Neural cell (in vitro differentiated cells): ENCODE results near the gene FAP.

ENCODE experiments used
- EP300 ChIP-seq: fragments of 450-650 bp; conservative IDR thresholded peaks from 2 replicates; pipeline ENCODE4 v1.6.1; 2014; ENCODE audit warnings: antibody characterized with exemption, mild to moderate bottlenecking, moderate library complexity; ENCODE audit not compliant: poor library complexity, severe bottlenecking
- EZH2 ChIP-seq: fragments of 200-600, 300-800 bp; shearing (Covaris generic), sonication (generic); IDR thresholded peaks from 2 replicates; pipeline ENCODE4 v1.6.1; 2014; ENCODE audit warnings: antibody characterized with exemption, low read length, borderline replicate concordance, mild to moderate bottlenecking; ENCODE audit not compliant: insufficient read depth, poor library complexity, severe bottlenecking
- MXI1 ChIP-seq: fragments of 450-650 bp; conservative IDR thresholded peaks from 2 replicates; pipeline ENCODE4 v1.6.1; 2014; ENCODE audit warnings: antibody characterized with exemption, mild to moderate bottlenecking; ENCODE audit not compliant: poor library complexity, severe bottlenecking
- POLR2AphosphoS5 ChIP-seq: IDR thresholded peaks from 2 replicates; pipeline ENCODE4 v1.6.1; 2012
- RAD21 ChIP-seq: fragments of 450-650 bp; conservative IDR thresholded peaks from 2 replicates; pipeline ENCODE4 v1.6.1; 2014; ENCODE audit warnings: antibody characterized with exemption, mild to moderate bottlenecking, moderate library complexity
- SMC3 ChIP-seq: fragments of 450-650 bp; conservative IDR thresholded peaks from 2 replicates; pipeline ENCODE4 v1.6.1; 2014; ENCODE audit warnings: antibody characterized with exemption, mild to moderate bottlenecking, moderate library complexity; ENCODE audit not compliant: poor library complexity
- TAF1 ChIP-seq: IDR thresholded peaks from 2 replicates; pipeline ENCODE4 v1.6.1; 2012; ENCODE audit warnings: low read depth
- TF ChIP-seq, protein P1 (sequence below): fragments of 450-650 bp; IDR thresholded peaks from 2 replicates; pipeline ENCODE4 v1.5.1; 2014; ENCODE audit warnings: antibody characterized with exemption, mild to moderate bottlenecking, moderate library complexity; ENCODE audit not compliant: poor library complexity, severe bottlenecking
- TF ChIP-seq, protein P2 (sequence below): IDR thresholded peaks from 2 replicates; pipeline ENCODE4 v1.6.1; 2012; ENCODE audit warnings: borderline replicate concordance

DNA sequence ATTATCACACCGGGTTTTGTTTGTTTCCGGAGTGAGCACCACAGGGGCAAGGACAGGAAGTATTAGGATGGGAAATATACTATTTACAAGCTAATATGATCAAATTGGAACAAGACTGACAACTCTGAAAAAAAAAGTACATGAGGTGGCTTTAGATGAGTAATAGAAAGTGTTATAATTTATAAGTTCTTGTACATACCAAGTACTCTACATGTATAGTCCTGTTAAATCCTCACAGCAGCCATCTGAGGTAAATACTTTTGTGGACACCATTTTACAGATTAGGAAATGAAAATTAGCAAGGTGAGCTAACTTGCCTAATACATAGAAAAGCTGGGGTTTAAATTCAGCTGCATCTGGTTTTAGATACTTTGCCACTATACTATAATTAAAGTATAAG lies 11.2 kb downstream of the FAP start:
- TF ChIP-seq, protein P1, sequence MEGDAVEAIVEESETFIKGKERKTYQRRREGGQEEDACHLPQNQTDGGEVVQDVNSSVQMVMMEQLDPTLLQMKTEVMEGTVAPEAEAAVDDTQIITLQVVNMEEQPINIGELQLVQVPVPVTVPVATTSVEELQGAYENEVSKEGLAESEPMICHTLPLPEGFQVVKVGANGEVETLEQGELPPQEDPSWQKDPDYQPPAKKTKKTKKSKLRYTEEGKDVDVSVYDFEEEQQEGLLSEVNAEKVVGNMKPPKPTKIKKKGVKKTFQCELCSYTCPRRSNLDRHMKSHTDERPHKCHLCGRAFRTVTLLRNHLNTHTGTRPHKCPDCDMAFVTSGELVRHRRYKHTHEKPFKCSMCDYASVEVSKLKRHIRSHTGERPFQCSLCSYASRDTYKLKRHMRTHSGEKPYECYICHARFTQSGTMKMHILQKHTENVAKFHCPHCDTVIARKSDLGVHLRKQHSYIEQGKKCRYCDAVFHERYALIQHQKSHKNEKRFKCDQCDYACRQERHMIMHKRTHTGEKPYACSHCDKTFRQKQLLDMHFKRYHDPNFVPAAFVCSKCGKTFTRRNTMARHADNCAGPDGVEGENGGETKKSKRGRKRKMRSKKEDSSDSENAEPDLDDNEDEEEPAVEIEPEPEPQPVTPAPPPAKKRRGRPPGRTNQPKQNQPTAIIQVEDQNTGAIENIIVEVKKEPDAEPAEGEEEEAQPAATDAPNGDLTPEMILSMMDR, result no peak
- TF ChIP-seq POLR2AphosphoS5 (no peak), RAD21 (no peak), MXI1 (no peak), EP300 (no peak), EZH2 (no peak), TAF1 (no peak), SMC3 (no peak)
- TF ChIP-seq, protein P2, sequence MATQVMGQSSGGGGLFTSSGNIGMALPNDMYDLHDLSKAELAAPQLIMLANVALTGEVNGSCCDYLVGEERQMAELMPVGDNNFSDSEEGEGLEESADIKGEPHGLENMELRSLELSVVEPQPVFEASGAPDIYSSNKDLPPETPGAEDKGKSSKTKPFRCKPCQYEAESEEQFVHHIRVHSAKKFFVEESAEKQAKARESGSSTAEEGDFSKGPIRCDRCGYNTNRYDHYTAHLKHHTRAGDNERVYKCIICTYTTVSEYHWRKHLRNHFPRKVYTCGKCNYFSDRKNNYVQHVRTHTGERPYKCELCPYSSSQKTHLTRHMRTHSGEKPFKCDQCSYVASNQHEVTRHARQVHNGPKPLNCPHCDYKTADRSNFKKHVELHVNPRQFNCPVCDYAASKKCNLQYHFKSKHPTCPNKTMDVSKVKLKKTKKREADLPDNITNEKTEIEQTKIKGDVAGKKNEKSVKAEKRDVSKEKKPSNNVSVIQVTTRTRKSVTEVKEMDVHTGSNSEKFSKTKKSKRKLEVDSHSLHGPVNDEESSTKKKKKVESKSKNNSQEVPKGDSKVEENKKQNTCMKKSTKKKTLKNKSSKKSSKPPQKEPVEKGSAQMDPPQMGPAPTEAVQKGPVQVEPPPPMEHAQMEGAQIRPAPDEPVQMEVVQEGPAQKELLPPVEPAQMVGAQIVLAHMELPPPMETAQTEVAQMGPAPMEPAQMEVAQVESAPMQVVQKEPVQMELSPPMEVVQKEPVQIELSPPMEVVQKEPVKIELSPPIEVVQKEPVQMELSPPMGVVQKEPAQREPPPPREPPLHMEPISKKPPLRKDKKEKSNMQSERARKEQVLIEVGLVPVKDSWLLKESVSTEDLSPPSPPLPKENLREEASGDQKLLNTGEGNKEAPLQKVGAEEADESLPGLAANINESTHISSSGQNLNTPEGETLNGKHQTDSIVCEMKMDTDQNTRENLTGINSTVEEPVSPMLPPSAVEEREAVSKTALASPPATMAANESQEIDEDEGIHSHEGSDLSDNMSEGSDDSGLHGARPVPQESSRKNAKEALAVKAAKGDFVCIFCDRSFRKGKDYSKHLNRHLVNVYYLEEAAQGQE, result no peak
